ENCODE data around the gene CADPS2.

The CADPS2 gene

GRCh38 chr7:122653685-122654084 lies 232.6 kb downstream of the CADPS2 start:
- no peak for TF ChIP-seq CTCF (IDR thresholded peaks at IDR 0.05)

- TF ChIP-seq CTCF (IDR thresholded peaks at IDR 0.05), result no peak
Measured at GRCh38 chr7:122652876-122653275, 233.4 kb downstream of the CADPS2 start.

GRCh38 chr7:122651451-122651850 lies 234.8 kb downstream of the CADPS2 start:
- no peak for TF ChIP-seq CTCF (IDR thresholded peaks at IDR 0.05)

GRCh38 chr7:122643250-122643649 lies 243.0 kb downstream of the CADPS2 start:
- no peak for TF ChIP-seq CTCF (IDR thresholded peaks at IDR 0.05)

GRCh38 chr7:122638459-122638858 lies 247.8 kb downstream of the CADPS2 start:
- no peak for TF ChIP-seq CTCF (IDR thresholded peaks at IDR 0.05)

GRCh38 chr7:122637784-122638183 lies 248.5 kb downstream of the CADPS2 start:
- TF ChIP-seq CTCF (IDR thresholded peaks at IDR 0.05), result no peak

GRCh38 chr7:122633472-122633871 lies 252.8 kb downstream of the CADPS2 start:
- no peak for TF ChIP-seq CTCF (IDR thresholded peaks at IDR 0.05)

- TF ChIP-seq CTCF (IDR thresholded peaks at IDR 0.05), result no peak
Measured at GRCh38 chr7:122632238-122632637, 254.0 kb downstream of the CADPS2 start.
